ENCODE measurements around the gene CD99. TPM values are rescaled to one million over a fixed set of nuclear protein-coding genes. Genes with fewer than 3 reads are reported as not detected.

The CD99 gene
- total RNA-seq, 4 donors from 2014 or later, result 110 to 207 (median 133) TPM

DNA sequence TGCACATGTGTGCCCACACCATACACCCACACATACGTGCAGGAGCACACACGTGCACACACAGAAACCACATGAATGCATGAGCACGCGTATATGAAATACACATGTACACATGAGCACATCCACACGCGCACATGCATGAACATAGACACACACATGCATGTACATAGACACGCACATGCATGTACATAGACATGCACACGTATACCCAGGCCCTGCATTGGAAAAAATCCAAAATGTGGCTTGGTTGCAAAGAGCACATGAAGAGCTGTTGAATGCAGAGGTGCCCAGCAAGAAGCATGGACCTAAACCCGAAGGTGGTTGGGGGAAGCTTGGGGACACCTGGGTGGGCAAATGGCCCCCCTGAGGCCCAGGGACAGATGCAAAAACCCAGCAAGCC lies 18.5 kb downstream of the CD99 start:
- no peaks in the 10 kb centered on the region for H3K27me3 ChIP-seq
- H3K27ac ChIP-seq, result peak overlapping the region in 3 of 4 donors; percentile 52 to 76 (median 64)
- in situ Hi-C loops (cut with MboI; ENCODE audit: low sequenced_read_pairs in 4 of 4), result no loop called here
- intact Hi-C loops (cut with DNase I; ENCODE audit: low total_unique reads), result no loop called here
- peaks cover 0 to 8% of the 10 kb centered on the region in 2 donors for H3K36me3 ChIP-seq
- peak overlapping the region in 2 of 4 donors; percentile 23 to 26 for H3K4me3 ChIP-seq
- DNase-seq (no peak), ATAC-seq (no peak)
- no peak for TF ChIP-seq POLR2A (IDR thresholded peaks at IDR 0.05)
- no peak for TF ChIP-seq CTCF (IDR thresholded peaks at IDR 0.05 in 4 of 5, conservative IDR thresholded peaks at IDR 0.05 in 1 of 5)
- H3K4me1 ChIP-seq, result peaks cover 43 to 60% of the 10 kb centered on the region in 2 donors
- no peaks in the 10 kb centered on the region for H3K9me3 ChIP-seq

- in situ Hi-C loops (cut with MboI; ENCODE audit: low sequenced_read_pairs in 4 of 4), result no loop called here
- peak in 1 of 2 donors; percentile 30 for DNase-seq
- Histone ChIP-seq H3K4me1 (peaks cover 36 to 53% of the 10 kb centered on the region in 2 donors), H3K36me3 (peaks cover 0 to 14% of the 10 kb centered on the region in 2 donors), H3K4me3 (peak overlapping the region in 3 of 4 donors; percentile 9 to 26 (median 23)), H3K27ac (peak overlapping the region; percentile 48 to 76 (median 58)), H3K9me3 (no peaks in the 10 kb centered on the region), H3K27me3 (no peaks in the 10 kb centered on the region)
- peak; percentile 43 to 53 for ATAC-seq
- intact Hi-C loops (cut with DNase I; ENCODE audit: low total_unique reads), result no loop called here
- no peak for TF ChIP-seq POLR2A (IDR thresholded peaks at IDR 0.05)
- TF ChIP-seq CTCF (IDR thresholded peaks at IDR 0.05 in 4 of 5, conservative IDR thresholded peaks at IDR 0.05 in 1 of 5), result no peak
Observed at GRCh38 chrX:2710041-2710840, 19.1 kb downstream of the CD99 start.

DNA sequence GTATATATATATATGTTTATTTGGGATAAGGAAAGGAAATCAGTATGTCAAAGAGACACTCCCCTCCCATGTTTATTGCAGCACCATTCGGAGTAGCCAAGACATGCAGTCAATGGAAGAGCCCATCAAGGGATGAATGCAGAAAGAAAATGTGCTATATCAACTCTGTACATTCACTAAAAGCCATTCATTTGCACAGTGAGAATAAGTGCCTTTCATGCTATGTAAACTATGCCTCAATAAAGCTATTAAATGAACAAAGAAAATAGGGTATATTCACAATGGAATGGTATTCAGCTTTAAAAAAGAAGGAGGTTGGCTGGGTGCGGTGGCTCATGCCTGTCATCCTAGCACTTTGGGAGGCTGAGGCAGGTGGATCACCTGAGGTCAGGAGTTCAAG lies 20.3 kb downstream of the CD99 start:
- H3K4me1 ChIP-seq, result peaks cover 26 to 41% of the 10 kb centered on the region in 2 donors
- H3K4me3 ChIP-seq, result no peak overlapping the region
- ATAC-seq, result no peak
- DNase-seq, result no peak
- H3K36me3 ChIP-seq, result peaks cover 0 to 19% of the 10 kb centered on the region in 2 donors
- no peak overlapping the region for H3K27ac ChIP-seq
- in situ Hi-C loops (cut with MboI; ENCODE audit: low sequenced_read_pairs in 4 of 4), result no loop called here
- H3K9me3 ChIP-seq, result no peaks in the 10 kb centered on the region
- TF ChIP-seq CTCF (IDR thresholded peaks at IDR 0.05 in 4 of 5, conservative IDR thresholded peaks at IDR 0.05 in 1 of 5) (no peak), POLR2A (IDR thresholded peaks at IDR 0.05) (no peak)
- intact Hi-C loops (cut with DNase I; ENCODE audit: low total_unique reads), result no loop called here
- no peaks in the 10 kb centered on the region for H3K27me3 ChIP-seq

DNA sequence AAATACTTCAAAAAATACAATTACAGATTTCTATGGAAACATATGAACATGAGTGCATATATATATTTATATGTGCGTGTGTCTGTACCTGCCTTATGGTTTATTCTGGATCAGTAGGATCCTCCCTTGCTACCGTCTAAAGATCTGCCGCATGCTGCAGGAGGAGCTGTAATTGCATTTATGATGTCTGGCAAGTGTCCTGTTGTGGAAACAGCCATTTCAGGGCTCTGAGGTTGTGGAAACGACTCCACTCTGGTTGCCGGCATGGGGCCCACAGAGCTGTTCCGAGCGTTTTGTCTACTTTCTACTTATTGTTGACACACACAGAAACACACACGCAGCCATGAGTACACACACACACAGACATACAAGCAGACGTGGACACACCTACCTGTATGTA lies 21.3 kb downstream of the CD99 start:
- in situ Hi-C loops (cut with MboI; ENCODE audit: low sequenced_read_pairs in 4 of 4), result no loop called here
- no peak overlapping the region for H3K4me3 ChIP-seq
- H3K27ac ChIP-seq, result no peak overlapping the region
- TF ChIP-seq CTCF (IDR thresholded peaks at IDR 0.05 in 4 of 5, conservative IDR thresholded peaks at IDR 0.05 in 1 of 5) (no peak), POLR2A (IDR thresholded peaks at IDR 0.05) (no peak)
- intact Hi-C loops (cut with DNase I; ENCODE audit: low total_unique reads), result no loop called here
- H3K9me3 ChIP-seq, result no peaks in the 10 kb centered on the region
- DNase-seq (no peak), ATAC-seq (no peak)
- peaks cover 16 to 31% of the 10 kb centered on the region in 2 donors for H3K4me1 ChIP-seq
- H3K36me3 ChIP-seq, result peaks cover 0 to 29% of the 10 kb centered on the region in 2 donors
- no peaks in the 10 kb centered on the region for H3K27me3 ChIP-seq

Data from gastrocnemius medialis (tissue), 4 donors.